ENCODE measurements around the gene DLX2. TPM values are rescaled to one million over a fixed set of nuclear protein-coding genes. Genes with fewer than 3 reads are reported as not detected.

The DLX2 gene
- total and polyA plus RNA-seq, 2 of the 13 experiments (the other 11 are each of a cell fraction or from before 2014, with no cell fraction given): 0.07 to 0.15 TPM

GRCh38 chr2:172102391-172103359, at the start of gene DLX2 (continued):
- no peak for TF ChIP-seq NFE2L1 (CRISPR knock-in tag; IDR thresholded peaks at IDR 0.05; ENCODE audit: borderline replicate concordance)
- peak; percentile 67; the same call in 1 of the 2 replicates for TF ChIP-seq ZNF20 (CRISPR knock-in tag; IDR thresholded peaks at IDR 0.05)
- peak; percentile 92; the same call in 1 of the 2 replicates for TF ChIP-seq ZNF124 (CRISPR knock-in tag; IDR thresholded peaks at IDR 0.05)
- no peak for TF ChIP-seq ELF1 (CRISPR knock-in tag; IDR thresholded peaks at IDR 0.05)
- no peak for TF ChIP-seq ZBTB40 (IDR thresholded peaks at IDR 0.05)
- peak; percentile 81 for TF ChIP-seq ZBTB40 (CRISPR knock-in tag; IDR thresholded peaks at IDR 0.05)
- no peak for TF ChIP-seq WIZ (CRISPR knock-in tag; IDR thresholded peaks at IDR 0.05)
- TF ChIP-seq HOMEZ (CRISPR knock-in tag; IDR thresholded peaks at IDR 0.05; ENCODE audit: low read depth): peak; percentile 38; the same call in 1 of the 2 replicates
- TF ChIP-seq ZNF546 (CRISPR knock-in tag; conservative IDR thresholded peaks at IDR 0.05): no peak; the same call in 1 of the 2 replicates
- no peak for TF ChIP-seq ZFP1 (CRISPR knock-in tag; IDR thresholded peaks at IDR 0.05)
- TF ChIP-seq NBN (conservative IDR thresholded peaks at IDR 0.05): no peak
- no peak for TF ChIP-seq TRIM22 (IDR thresholded peaks at IDR 0.05)
- TF ChIP-seq FOXC1 (CRISPR knock-in tag; IDR thresholded peaks at IDR 0.05; ENCODE audit: borderline replicate concordance): peak; percentile 88
- TF ChIP-seq ZNF337 (CRISPR knock-in tag; IDR thresholded peaks at IDR 0.05; ENCODE audit: borderline replicate concordance, low read depth): no peak
- no peak for TF ChIP-seq KAT2B (IDR thresholded peaks at IDR 0.05; ENCODE audit: borderline replicate concordance, low read depth, low read length)
- no peak for TF ChIP-seq SRY (CRISPR knock-in tag; IDR thresholded peaks at IDR 0.05)
- TF ChIP-seq ZNF235 (CRISPR knock-in tag; IDR thresholded peaks at IDR 0.05; ENCODE audit: borderline replicate concordance): peak; percentile 73
- TF ChIP-seq MAX (IDR thresholded peaks at IDR 0.05): peak; percentile 96
